HepG2 (cell line): ENCODE results near the gene F12. TPM values are rescaled to one million over a fixed set of nuclear protein-coding genes. Genes with fewer than 3 reads are reported as not detected.

Experiments
- ELF3 ChIP-seq: IDR thresholded peaks from 2 replicates; pipeline ENCODE4 v1.6.1; 2016; ENCODE audit warnings: missing genetic modification reagents, missing compliant biosample characterization
- EP300 ChIP-seq, 3 experiments: sonication (generic) in 1 of 3; formaldehyde crosslinking in 1 of 3; IDR thresholded peaks; 2 replicates each; pipeline versions ENCODE4 v1.5.1 to v1.6.1; 2011 to 2020; ENCODE audit warnings: low read depth in 2 of 3, low read length in 2 of 3, borderline replicate concordance in 1 of 3, improper control_type of control experiment in 1 of 3, mild to moderate bottlenecking in 1 of 3, missing genetic modification reagents in 1 of 3, moderate library complexity in 1 of 3
- HNRNPLL ChIP-seq: fragments of 200-400 bp; formaldehyde crosslinking; IDR thresholded peaks from 2 replicates; pipeline ENCODE4 v1.6.1; 2017; ENCODE audit warnings: mild to moderate bottlenecking, low read depth, low read length; ENCODE audit not compliant: poor library complexity, severe bottlenecking
- HOXD1 ChIP-seq: sonication (generic); formaldehyde crosslinking; IDR thresholded peaks from 2 replicates; pipeline ENCODE4 v1.5.0; 2020; ENCODE audit warnings: missing genetic modification reagents
- KMT2A ChIP-seq: sonication (generic); formaldehyde crosslinking; IDR thresholded peaks from 2 replicates; pipeline ENCODE4 v1.4.0; 2020; ENCODE audit warnings: missing genetic modification reagents
- MED13 ChIP-seq: sonication (generic); formaldehyde crosslinking; IDR thresholded peaks from 2 replicates; pipeline ENCODE4 v1.5.0; 2020; ENCODE audit warnings: missing genetic modification reagents
- PCBP2 ChIP-seq: fragments of 200-400 bp; formaldehyde crosslinking; optimal IDR thresholded peaks from 2 replicates; pipeline ENCODE3; 2018; ENCODE audit warnings: low read length, low read depth; ENCODE audit not compliant: poor library complexity, severe bottlenecking
- TBX2 ChIP-seq: sonication (generic); formaldehyde crosslinking; IDR thresholded peaks from 2 replicates; pipeline ENCODE4 v1.5.0; 2020; ENCODE audit warnings: missing genetic modification reagents, mild to moderate bottlenecking, borderline replicate concordance
- ZFP36 ChIP-seq: fragments of 150-350 bp; IDR thresholded peaks from 2 replicates; pipeline ENCODE4 v1.6.1; 2018; ENCODE audit warnings: borderline replicate concordance, low read length, low read depth; ENCODE audit not compliant: partially characterized antibody
- polyA plus RNA-seq, 8 experiments: library from polyadenylated mRNA; depleted of rRNA in 3 of 8; stranded (reverse) in 7 of 8; unstranded in 1 of 8; fragments of >200 nt; fragmentation: Illumina TruSeq in 4 of 8; extraction: Trizol in 4 of 8; gene quantifications; 2 replicates each; pipeline versions ENCODE4 v1.2.1 to v1.2.3, GENCODE V29; 2011 to 2016; ENCODE audit warnings: low read depth in 4 of 8, missing spikeins in 1 of 8, mixed read lengths in 1 of 8; ENCODE audit not compliant: insufficient read depth in 1 of 8
- total RNA-seq, 5 experiments: library from RNA; depleted of rRNA; stranded (reverse); fragments of >200 nt; fragmentation: Illumina TruSeq; extraction: Trizol; gene quantifications; 2 replicates each; pipeline ENCODE4 v1.2.3, GENCODE V29; 2016; ENCODE audit warnings: low read depth in 1 of 5
- TF ChIP-seq, protein P1 (sequence below): sonication (generic); formaldehyde crosslinking; IDR thresholded peaks from 2 replicates; pipeline ENCODE4 v1.5.1; 2020; ENCODE audit warnings: missing genetic modification reagents, mild to moderate bottlenecking, borderline replicate concordance
- TF ChIP-seq, protein P2 (sequence below): IDR thresholded peaks from 2 replicates; pipeline ENCODE4 v1.6.1; 2016; ENCODE audit warnings: mild to moderate bottlenecking, missing biosample characterization, missing genetic modification reagents
- TF ChIP-seq, protein P3 (sequence below): sonication (generic); formaldehyde crosslinking; IDR thresholded peaks from 2 replicates; pipeline ENCODE4 v1.5.0; 2020; ENCODE audit warnings: mild to moderate bottlenecking, missing genetic modification reagents, moderate library complexity
- TF ChIP-seq, protein P4 (sequence below): sonication (generic); formaldehyde crosslinking; IDR thresholded peaks from 2 replicates; pipeline ENCODE4 v1.8.1; 2023; ENCODE audit warnings: mild to moderate bottlenecking, moderate library complexity, missing genetic modification reagents
- TF ChIP-seq, protein P5 (sequence below): sonication (generic); formaldehyde crosslinking; IDR thresholded peaks from 2 replicates; pipeline ENCODE4 v1.8.0; 2022; ENCODE audit warnings: missing genetic modification reagents, mild to moderate bottlenecking, moderate library complexity, borderline replicate concordance
- TF ChIP-seq, protein P6 (sequence below): sonication (generic); formaldehyde crosslinking; IDR thresholded peaks from 2 replicates; pipeline ENCODE4 v1.4.0; 2020; ENCODE audit warnings: mild to moderate bottlenecking, missing genetic modification reagents
- TF ChIP-seq, protein P7 (sequence below): sonication (generic); formaldehyde crosslinking; IDR thresholded peaks from 2 replicates; pipeline ENCODE4 v1.9.0; 2021; ENCODE audit warnings: missing genetic modification reagents, borderline replicate concordance

The F12 gene
- total and polyA plus RNA-seq, 2 of the 13 experiments (the other 11 are each of a cell fraction or from before 2014, with no cell fraction given): 2.5 to 3.0 TPM

DNA sequence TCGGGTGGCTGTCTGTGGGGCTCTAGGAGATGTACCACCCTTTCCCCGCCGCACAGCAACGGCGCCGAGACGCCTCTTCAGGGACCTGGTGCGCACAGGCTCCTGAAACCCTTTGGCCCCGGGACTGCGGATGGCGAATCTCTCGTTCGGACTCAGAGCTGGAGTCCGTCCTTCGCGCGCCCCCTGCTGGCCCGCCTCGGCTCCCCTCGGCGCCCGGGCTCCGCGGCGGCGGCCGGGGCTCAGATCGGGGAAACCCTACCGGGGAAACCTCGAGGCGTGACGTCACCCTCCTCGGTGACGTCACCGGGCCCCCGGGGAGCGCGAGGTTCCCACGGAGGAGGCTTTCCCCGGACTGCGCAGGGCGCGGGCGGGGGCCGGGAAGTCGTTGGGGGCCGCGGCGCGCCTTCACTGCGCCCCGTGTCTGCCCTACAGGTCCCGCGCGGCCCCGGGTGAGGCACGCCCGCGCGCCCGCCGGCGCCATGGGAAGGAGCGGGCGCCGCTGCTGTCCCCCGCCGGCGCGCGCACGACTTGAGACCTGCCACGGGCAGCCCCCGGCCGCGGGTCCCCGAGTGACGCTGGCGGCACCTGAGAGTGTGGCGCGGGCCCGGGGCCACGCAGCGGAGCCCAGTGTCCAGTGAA, 45.2 kb upstream of the F12 start (continued):
- TF ChIP-seq EP300 (IDR thresholded peaks at IDR 0.05; ENCODE audit: low read depth in 2 of 2, low read length in 2 of 2) (no peak), EP300 (CRISPR knock-in tag; IDR thresholded peaks at IDR 0.05; ENCODE audit: borderline replicate concordance) (no peak), MED13 (0 out of 2 replicates have a peak, but pooled peaks have one; percentile 50), HOXD1 (CRISPR knock-in tag) (no peak), TBX2 (CRISPR knock-in tag) (0 out of 2 replicates have a peak, but pooled peaks have one; percentile 5), PCBP2 (no peak), HNRNPLL (peak; percentile 53), ELF3 (CRISPR knock-in tag) (peak; percentile 29; the same call in 1 of the 2 replicates), KMT2A (peak; percentile 40), ZFP36 (no peak)
- TF ChIP-seq, protein P1, sequence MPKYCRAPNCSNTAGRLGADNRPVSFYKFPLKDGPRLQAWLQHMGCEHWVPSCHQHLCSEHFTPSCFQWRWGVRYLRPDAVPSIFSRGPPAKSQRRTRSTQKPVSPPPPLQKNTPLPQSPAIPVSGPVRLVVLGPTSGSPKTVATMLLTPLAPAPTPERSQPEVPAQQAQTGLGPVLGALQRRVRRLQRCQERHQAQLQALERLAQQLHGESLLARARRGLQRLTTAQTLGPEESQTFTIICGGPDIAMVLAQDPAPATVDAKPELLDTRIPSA (CRISPR knock-in tag): peak; percentile 72; the same call in 1 of the 2 replicates
- TF ChIP-seq, protein P2, sequence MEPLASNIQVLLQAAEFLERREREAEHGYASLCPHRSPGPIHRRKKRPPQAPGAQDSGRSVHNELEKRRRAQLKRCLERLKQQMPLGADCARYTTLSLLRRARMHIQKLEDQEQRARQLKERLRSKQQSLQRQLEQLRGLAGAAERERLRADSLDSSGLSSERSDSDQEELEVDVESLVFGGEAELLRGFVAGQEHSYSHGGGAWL (CRISPR knock-in tag): no peak
- TF ChIP-seq, protein P3, sequence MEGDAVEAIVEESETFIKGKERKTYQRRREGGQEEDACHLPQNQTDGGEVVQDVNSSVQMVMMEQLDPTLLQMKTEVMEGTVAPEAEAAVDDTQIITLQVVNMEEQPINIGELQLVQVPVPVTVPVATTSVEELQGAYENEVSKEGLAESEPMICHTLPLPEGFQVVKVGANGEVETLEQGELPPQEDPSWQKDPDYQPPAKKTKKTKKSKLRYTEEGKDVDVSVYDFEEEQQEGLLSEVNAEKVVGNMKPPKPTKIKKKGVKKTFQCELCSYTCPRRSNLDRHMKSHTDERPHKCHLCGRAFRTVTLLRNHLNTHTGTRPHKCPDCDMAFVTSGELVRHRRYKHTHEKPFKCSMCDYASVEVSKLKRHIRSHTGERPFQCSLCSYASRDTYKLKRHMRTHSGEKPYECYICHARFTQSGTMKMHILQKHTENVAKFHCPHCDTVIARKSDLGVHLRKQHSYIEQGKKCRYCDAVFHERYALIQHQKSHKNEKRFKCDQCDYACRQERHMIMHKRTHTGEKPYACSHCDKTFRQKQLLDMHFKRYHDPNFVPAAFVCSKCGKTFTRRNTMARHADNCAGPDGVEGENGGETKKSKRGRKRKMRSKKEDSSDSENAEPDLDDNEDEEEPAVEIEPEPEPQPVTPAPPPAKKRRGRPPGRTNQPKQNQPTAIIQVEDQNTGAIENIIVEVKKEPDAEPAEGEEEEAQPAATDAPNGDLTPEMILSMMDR: peak; percentile 85
- TF ChIP-seq, protein P4, sequence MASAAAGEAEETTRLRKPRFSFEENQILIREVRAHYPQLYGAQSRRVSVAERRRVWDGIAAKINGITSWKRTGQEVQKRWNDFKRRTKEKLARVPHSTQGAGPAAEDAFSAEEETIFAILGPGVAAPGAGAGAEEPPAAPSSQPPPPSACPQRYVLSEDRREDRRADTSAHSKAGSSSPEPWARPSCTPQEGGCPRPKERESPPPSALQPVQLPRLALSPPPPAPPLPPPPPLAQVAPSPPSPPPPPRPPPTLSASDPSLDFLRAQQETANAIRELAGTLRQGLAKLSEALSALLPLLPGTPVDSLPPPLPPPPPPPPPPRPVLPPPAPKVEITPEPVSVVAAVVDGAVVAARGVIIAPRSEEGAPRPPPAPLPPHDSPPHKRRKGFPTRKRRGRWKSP (CRISPR knock-in tag): peak; percentile 78
- TF ChIP-seq, protein P5, sequence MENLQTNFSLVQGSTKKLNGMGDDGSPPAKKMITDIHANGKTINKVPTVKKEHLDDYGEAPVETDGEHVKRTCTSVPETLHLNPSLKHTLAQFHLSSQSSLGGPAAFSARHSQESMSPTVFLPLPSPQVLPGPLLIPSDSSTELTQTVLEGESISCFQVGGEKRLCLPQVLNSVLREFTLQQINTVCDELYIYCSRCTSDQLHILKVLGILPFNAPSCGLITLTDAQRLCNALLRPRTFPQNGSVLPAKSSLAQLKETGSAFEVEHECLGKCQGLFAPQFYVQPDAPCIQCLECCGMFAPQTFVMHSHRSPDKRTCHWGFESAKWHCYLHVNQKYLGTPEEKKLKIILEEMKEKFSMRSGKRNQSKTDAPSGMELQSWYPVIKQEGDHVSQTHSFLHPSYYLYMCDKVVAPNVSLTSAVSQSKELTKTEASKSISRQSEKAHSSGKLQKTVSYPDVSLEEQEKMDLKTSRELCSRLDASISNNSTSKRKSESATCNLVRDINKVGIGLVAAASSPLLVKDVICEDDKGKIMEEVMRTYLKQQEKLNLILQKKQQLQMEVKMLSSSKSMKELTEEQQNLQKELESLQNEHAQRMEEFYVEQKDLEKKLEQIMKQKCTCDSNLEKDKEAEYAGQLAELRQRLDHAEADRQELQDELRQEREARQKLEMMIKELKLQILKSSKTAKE (CRISPR knock-in tag): no peak
- TF ChIP-seq, protein P6, sequence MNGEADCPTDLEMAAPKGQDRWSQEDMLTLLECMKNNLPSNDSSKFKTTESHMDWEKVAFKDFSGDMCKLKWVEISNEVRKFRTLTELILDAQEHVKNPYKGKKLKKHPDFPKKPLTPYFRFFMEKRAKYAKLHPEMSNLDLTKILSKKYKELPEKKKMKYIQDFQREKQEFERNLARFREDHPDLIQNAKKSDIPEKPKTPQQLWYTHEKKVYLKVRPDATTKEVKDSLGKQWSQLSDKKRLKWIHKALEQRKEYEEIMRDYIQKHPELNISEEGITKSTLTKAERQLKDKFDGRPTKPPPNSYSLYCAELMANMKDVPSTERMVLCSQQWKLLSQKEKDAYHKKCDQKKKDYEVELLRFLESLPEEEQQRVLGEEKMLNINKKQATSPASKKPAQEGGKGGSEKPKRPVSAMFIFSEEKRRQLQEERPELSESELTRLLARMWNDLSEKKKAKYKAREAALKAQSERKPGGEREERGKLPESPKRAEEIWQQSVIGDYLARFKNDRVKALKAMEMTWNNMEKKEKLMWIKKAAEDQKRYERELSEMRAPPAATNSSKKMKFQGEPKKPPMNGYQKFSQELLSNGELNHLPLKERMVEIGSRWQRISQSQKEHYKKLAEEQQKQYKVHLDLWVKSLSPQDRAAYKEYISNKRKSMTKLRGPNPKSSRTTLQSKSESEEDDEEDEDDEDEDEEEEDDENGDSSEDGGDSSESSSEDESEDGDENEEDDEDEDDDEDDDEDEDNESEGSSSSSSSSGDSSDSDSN (CRISPR knock-in tag): peak; percentile 45; the same call in 1 of the 2 replicates
- TF ChIP-seq, protein P7, sequence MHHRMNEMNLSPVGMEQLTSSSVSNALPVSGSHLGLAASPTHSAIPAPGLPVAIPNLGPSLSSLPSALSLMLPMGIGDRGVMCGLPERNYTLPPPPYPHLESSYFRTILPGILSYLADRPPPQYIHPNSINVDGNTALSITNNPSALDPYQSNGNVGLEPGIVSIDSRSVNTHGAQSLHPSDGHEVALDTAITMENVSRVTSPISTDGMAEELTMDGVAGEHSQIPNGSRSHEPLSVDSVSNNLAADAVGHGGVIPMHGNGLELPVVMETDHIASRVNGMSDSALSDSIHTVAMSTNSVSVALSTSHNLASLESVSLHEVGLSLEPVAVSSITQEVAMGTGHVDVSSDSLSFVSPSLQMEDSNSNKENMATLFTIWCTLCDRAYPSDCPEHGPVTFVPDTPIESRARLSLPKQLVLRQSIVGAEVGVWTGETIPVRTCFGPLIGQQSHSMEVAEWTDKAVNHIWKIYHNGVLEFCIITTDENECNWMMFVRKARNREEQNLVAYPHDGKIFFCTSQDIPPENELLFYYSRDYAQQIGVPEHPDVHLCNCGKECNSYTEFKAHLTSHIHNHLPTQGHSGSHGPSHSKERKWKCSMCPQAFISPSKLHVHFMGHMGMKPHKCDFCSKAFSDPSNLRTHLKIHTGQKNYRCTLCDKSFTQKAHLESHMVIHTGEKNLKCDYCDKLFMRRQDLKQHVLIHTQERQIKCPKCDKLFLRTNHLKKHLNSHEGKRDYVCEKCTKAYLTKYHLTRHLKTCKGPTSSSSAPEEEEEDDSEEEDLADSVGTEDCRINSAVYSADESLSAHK (CRISPR knock-in tag): no peak
